HepG2 (cell line): ENCODE data around the gene HAS3. TPM values are rescaled to one million over a fixed set of nuclear protein-coding genes. Genes with fewer than 3 reads are reported as not detected.
A peak's percentile ranks its signal among the peaks of the same experiment; 100 is the strongest.

ENCODE experiments used
- HNRNPLL ChIP-seq: fragments of 200-400 bp; formaldehyde crosslinking; IDR thresholded peaks from 2 replicates; pipeline ENCODE4 v1.6.1; 2017; ENCODE audit warnings: mild to moderate bottlenecking, low read depth, low read length; ENCODE audit not compliant: poor library complexity, severe bottlenecking
- HOXD1 ChIP-seq: sonication (generic); formaldehyde crosslinking; IDR thresholded peaks from 2 replicates; pipeline ENCODE4 v1.5.0; 2020; ENCODE audit warnings: missing genetic modification reagents
- NR2F6 ChIP-seq, 2 experiments: IDR thresholded peaks; 2 replicates each; pipeline ENCODE4 v1.6.1; 2016; ENCODE audit warnings: antibody characterized with exemption in 1 of 2, mild to moderate bottlenecking in 1 of 2
- PHB2 ChIP-seq: fragments of 450-650 bp; IDR thresholded peaks from 2 replicates; pipeline ENCODE4 v1.6.1; 2018; ENCODE audit not compliant: partially characterized antibody
- RARG ChIP-seq: sonication (generic); formaldehyde crosslinking; IDR thresholded peaks from 2 replicates; pipeline ENCODE4 v1.4.0; 2020; ENCODE audit warnings: low read depth, mild to moderate bottlenecking, missing genetic modification reagents
- RFXANK ChIP-seq: IDR thresholded peaks from 2 replicates; pipeline ENCODE4 v1.6.1; 2016
- ZNF326 ChIP-seq: sonication (generic); formaldehyde crosslinking; IDR thresholded peaks from 2 replicates; pipeline ENCODE4 v1.4.0; 2020; ENCODE audit warnings: missing genetic modification reagents, borderline replicate concordance
- ZNF468 ChIP-seq: sonication (generic); formaldehyde crosslinking; IDR thresholded peaks from 2 replicates; pipeline ENCODE4 v1.8.0; 2022; ENCODE audit warnings: mild to moderate bottlenecking, moderate library complexity, missing genetic modification reagents
- ZNF790 ChIP-seq: sonication (generic); formaldehyde crosslinking; IDR thresholded peaks from 2 replicates; pipeline ENCODE4 v1.8.0; 2022; ENCODE audit warnings: missing genetic modification reagents, mild to moderate bottlenecking, borderline replicate concordance
- ZSCAN31 ChIP-seq: sonication (generic); formaldehyde crosslinking; IDR thresholded peaks from 2 replicates; pipeline ENCODE4 v1.5.0; 2020; ENCODE audit warnings: low read depth, mild to moderate bottlenecking, missing genetic modification reagents
- polyA plus RNA-seq, 8 experiments: library from polyadenylated mRNA; depleted of rRNA in 3 of 8; stranded (reverse) in 7 of 8; unstranded in 1 of 8; fragments of >200 nt; fragmentation: Illumina TruSeq in 4 of 8; extraction: Trizol in 4 of 8; gene quantifications; 2 replicates each; pipeline versions ENCODE4 v1.2.1 to v1.2.3, GENCODE V29; 2011 to 2016; ENCODE audit warnings: low read depth in 4 of 8, missing spikeins in 1 of 8, mixed read lengths in 1 of 8; ENCODE audit not compliant: insufficient read depth in 1 of 8
- total RNA-seq, 5 experiments: library from RNA; depleted of rRNA; stranded (reverse); fragments of >200 nt; fragmentation: Illumina TruSeq; extraction: Trizol; gene quantifications; 2 replicates each; pipeline ENCODE4 v1.2.3, GENCODE V29; 2016; ENCODE audit warnings: low read depth in 1 of 5
- TF ChIP-seq, protein P1 (sequence below): sonication (generic); formaldehyde crosslinking; IDR thresholded peaks from 2 replicates; pipeline ENCODE4 v1.4.0; 2020; ENCODE audit warnings: missing genetic modification reagents
- TF ChIP-seq, protein P2 (sequence below): sonication (generic); formaldehyde crosslinking; IDR thresholded peaks from 2 replicates; pipeline ENCODE4 v1.5.0; 2020; ENCODE audit warnings: missing genetic modification reagents, mild to moderate bottlenecking, borderline replicate concordance
- TF ChIP-seq, protein P3 (sequence below): sonication (generic); formaldehyde crosslinking; IDR thresholded peaks from 2 replicates; pipeline ENCODE4 v1.4.0; 2020; ENCODE audit warnings: missing genetic modification reagents
- TF ChIP-seq, protein P4 (sequence below): fragments of 450-650 bp; IDR thresholded peaks from 2 replicates; pipeline ENCODE4 v1.6.1; 2017
- TF ChIP-seq, protein P5 (sequence below): sonication (generic); formaldehyde crosslinking; IDR thresholded peaks from 2 replicates; pipeline ENCODE4; 2020; ENCODE audit warnings: missing genetic modification reagents, mild to moderate bottlenecking, borderline replicate concordance

HAS3 gene
- total and polyA plus RNA-seq, 2 of the 13 experiments (the other 11 are each of a cell fraction or from before 2014, with no cell fraction given), result 0.04 to 0.30 TPM

DNA sequence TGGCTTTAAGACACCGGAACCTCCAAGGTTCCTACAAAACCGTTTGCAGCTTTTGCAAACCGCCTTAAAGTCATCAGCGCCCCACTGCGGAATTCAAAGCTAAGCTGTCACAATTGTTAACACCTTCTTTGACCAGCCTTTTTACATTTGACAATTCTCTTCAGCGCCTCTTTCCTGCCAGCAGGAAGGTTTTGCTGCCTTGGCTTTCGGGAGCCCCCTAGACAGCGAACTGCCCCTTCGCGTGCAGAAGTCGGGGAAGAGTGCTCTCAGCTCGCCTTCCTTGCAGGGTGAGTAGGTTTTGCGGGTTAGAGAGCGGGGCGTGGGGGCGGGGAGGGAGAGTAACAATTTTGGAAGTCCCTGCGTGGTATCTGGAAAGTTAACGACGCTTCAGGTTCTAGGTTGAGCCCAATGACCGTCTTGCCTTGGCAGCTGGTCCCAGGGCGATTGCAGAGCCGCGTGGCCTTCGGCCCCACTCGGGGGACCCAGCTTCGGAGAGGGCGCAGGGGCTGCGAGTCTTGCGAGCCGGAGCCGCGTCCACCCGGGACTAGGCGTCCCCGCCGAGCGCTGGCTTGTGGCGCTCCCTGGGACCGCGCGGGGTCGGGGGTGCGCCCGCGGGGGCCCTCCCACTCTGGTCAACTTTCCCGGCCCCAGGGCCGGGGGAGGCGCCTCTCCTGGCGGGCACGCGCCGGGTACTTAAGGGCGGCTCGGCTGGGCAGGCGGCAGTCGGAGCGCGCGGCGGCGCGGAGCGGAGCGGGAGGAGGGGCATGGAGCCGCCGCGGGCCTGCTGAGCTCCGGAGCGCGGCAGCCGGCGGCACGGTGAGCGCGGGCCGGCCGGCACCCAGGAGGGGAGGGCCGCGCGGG lies at the start of gene HAS3 (continued):
- TF ChIP-seq, protein P1, sequence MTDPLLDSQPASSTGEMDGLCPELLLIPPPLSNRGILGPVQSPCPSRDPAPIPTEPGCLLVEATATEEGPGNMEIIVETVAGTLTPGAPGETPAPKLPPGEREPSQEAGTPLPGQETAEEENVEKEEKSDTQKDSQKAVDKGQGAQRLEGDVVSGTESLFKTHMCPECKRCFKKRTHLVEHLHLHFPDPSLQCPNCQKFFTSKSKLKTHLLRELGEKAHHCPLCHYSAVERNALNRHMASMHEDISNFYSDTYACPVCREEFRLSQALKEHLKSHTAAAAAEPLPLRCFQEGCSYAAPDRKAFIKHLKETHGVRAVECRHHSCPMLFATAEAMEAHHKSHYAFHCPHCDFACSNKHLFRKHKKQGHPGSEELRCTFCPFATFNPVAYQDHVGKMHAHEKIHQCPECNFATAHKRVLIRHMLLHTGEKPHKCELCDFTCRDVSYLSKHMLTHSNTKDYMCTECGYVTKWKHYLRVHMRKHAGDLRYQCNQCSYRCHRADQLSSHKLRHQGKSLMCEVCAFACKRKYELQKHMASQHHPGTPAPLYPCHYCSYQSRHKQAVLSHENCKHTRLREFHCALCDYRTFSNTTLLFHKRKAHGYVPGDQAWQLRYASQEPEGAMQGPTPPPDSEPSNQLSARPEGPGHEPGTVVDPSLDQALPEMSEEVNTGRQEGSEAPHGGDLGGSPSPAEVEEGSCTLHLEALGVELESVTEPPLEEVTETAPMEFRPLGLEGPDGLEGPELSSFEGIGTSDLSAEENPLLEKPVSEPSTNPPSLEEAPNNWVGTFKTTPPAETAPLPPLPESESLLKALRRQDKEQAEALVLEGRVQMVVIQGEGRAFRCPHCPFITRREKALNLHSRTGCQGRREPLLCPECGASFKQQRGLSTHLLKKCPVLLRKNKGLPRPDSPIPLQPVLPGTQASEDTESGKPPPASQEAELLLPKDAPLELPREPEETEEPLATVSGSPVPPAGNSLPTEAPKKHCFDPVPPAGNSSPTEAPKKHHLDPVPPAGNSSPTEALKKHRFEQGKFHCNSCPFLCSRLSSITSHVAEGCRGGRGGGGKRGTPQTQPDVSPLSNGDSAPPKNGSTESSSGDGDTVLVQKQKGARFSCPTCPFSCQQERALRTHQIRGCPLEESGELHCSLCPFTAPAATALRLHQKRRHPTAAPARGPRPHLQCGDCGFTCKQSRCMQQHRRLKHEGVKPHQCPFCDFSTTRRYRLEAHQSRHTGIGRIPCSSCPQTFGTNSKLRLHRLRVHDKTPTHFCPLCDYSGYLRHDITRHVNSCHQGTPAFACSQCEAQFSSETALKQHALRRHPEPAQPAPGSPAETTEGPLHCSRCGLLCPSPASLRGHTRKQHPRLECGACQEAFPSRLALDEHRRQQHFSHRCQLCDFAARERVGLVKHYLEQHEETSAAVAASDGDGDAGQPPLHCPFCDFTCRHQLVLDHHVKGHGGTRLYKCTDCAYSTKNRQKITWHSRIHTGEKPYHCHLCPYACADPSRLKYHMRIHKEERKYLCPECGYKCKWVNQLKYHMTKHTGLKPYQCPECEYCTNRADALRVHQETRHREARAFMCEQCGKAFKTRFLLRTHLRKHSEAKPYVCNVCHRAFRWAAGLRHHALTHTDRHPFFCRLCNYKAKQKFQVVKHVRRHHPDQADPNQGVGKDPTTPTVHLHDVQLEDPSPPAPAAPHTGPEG (CRISPR knock-in tag), result no peak
- TF ChIP-seq, protein P2, sequence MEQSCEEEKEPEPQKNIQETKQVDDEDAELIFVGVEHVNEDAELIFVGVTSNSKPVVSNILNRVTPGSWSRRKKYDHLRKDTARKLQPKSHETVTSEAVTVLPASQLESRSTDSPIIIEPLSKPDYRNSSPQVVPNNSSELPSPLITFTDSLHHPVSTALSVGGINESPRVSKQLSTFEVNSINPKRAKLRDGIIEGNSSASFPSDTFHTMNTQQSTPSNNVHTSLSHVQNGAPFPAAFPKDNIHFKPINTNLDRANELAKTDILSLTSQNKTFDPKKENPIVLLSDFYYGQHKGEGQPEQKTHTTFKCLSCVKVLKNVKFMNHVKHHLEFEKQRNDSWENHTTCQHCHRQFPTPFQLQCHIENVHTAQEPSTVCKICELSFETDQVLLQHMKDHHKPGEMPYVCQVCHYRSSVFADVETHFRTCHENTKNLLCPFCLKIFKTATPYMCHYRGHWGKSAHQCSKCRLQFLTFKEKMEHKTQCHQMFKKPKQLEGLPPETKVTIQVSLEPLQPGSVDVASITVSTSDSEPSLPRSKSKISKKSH (CRISPR knock-in tag), result 0 out of 2 replicates have a peak, but pooled peaks have one; percentile 26
- no peak for TF ChIP-seq ZNF468 (CRISPR knock-in tag)
- TF ChIP-seq ZNF790 (CRISPR knock-in tag), result no peak
- peak; percentile 58 for TF ChIP-seq HNRNPLL
- no peak for TF ChIP-seq RFXANK (CRISPR knock-in tag)
- no peak for TF ChIP-seq RARG (CRISPR knock-in tag)
- TF ChIP-seq, protein P3, sequence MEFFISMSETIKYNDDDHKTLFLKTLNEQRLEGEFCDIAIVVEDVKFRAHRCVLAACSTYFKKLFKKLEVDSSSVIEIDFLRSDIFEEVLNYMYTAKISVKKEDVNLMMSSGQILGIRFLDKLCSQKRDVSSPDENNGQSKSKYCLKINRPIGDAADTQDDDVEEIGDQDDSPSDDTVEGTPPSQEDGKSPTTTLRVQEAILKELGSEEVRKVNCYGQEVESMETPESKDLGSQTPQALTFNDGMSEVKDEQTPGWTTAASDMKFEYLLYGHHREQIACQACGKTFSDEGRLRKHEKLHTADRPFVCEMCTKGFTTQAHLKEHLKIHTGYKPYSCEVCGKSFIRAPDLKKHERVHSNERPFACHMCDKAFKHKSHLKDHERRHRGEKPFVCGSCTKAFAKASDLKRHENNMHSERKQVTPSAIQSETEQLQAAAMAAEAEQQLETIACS (CRISPR knock-in tag), result peak; percentile 87
- TF ChIP-seq PHB2, result no peak
- TF ChIP-seq ZNF326 (CRISPR knock-in tag), result no peak
- TF ChIP-seq, protein P4, sequence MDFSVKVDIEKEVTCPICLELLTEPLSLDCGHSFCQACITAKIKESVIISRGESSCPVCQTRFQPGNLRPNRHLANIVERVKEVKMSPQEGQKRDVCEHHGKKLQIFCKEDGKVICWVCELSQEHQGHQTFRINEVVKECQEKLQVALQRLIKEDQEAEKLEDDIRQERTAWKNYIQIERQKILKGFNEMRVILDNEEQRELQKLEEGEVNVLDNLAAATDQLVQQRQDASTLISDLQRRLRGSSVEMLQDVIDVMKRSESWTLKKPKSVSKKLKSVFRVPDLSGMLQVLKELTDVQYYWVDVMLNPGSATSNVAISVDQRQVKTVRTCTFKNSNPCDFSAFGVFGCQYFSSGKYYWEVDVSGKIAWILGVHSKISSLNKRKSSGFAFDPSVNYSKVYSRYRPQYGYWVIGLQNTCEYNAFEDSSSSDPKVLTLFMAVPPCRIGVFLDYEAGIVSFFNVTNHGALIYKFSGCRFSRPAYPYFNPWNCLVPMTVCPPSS, result no peak
- no peak for TF ChIP-seq HOXD1
- TF ChIP-seq, protein P5, sequence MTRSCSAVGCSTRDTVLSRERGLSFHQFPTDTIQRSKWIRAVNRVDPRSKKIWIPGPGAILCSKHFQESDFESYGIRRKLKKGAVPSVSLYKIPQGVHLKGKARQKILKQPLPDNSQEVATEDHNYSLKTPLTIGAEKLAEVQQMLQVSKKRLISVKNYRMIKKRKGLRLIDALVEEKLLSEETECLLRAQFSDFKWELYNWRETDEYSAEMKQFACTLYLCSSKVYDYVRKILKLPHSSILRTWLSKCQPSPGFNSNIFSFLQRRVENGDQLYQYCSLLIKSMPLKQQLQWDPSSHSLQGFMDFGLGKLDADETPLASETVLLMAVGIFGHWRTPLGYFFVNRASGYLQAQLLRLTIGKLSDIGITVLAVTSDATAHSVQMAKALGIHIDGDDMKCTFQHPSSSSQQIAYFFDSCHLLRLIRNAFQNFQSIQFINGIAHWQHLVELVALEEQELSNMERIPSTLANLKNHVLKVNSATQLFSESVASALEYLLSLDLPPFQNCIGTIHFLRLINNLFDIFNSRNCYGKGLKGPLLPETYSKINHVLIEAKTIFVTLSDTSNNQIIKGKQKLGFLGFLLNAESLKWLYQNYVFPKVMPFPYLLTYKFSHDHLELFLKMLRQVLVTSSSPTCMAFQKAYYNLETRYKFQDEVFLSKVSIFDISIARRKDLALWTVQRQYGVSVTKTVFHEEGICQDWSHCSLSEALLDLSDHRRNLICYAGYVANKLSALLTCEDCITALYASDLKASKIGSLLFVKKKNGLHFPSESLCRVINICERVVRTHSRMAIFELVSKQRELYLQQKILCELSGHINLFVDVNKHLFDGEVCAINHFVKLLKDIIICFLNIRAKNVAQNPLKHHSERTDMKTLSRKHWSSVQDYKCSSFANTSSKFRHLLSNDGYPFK (CRISPR knock-in tag), result no peak
- no peak for TF ChIP-seq NR2F6 (IDR thresholded peaks at IDR 0.05)
- no peak for TF ChIP-seq NR2F6 (CRISPR knock-in tag; IDR thresholded peaks at IDR 0.05)
- no peak for TF ChIP-seq ZSCAN31
